DMS114 treated with DMSO at 0.1 percent for 48 hours (cell line): ENCODE measurements around the gene XDH.

ENCODE experiments used
- DNase-seq: peaks from one replicate; lab custom pipeline; 2025; ENCODE audit not compliant: unreplicated experiment; lab: John Stamatoyannopoulos, UW

Gene XDH

DNA sequence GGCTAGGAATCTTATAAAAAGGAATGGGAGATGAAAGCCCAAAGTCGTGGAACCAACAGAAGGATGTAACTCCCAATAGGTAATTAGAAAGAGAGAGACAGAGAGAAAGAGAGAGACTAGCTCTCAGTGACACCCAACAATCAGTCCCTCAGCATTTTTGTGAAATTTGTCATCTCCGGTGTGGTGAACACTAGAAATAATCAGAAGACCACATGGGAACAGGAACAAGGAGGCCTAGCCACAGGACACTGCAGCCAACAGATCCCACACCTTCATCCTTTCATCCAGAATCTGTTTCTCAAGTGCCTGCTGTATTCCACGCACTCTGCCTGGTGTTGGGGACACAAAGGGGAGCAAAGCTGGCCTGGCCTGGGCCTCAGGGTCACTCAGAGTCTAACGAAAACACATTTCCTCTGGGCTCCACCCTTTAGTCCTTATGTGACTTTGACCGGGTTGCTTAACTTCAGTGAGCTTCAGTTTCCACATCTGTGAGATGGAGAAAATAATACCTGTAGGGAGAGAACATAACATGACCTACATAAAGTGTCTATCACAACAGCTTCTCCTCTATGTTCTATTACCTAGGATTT is 127.5 kb downstream of the XDH start:
- DNase-seq: no peak

DNA sequence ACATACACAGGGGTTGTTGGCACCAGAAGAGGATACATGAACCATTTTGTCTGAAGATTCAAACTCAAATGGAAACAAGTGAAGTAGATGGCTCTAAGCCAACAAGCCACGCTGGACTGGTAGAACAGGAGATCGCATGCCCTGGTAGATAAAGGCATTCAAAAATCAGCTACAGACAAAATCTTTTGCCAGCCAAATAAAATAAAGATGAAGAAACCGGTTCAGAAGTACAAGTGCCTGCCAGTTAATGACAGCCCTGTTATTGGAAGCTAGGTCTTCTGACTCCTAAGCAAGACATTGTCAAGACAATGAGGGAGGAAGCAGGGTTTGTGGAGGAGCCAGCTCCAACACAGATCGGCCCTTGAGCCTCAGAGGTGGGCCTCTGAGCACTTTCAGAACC is 128.3 kb downstream of the XDH start:
- DNase-seq: no peak
